AG04450 (cell line): ENCODE data around the gene CACNA2D2. TPM values are rescaled to one million over a fixed set of nuclear protein-coding genes. Genes with fewer than 3 reads are reported as not detected.

Source experiments
- CTCF ChIA-PET: fragments of 300-600, 350-600 bp; formaldehyde crosslinking; extraction: SDS; loops from one replicate; lab custom pipeline; 2022; ENCODE audit warnings: antibody characterized with exemption, inconsistent platforms; lab: Charles Lee
- POLR2A ChIA-PET: fragments of 350-600 bp; formaldehyde crosslinking; extraction: SDS; loops from one replicate; lab custom pipeline; 2021; ENCODE audit warnings: antibody characterized with exemption, inconsistent platforms; lab: Yijun Ruan, JAX
- DNase-seq: peaks from one replicate; pipeline ENCODE4 v3.0.0-alpha.2; 2011; ENCODE audit warnings: low read depth, low spot score
- H3K27ac ChIP-seq: one replicate; pipeline ENCODE4 v1.5.1; 2012; ENCODE audit warnings: low read depth, low read length, control low read depth
- H3K27me3 ChIP-seq: one replicate; pipeline ENCODE4 v1.6.0; 2012; ENCODE audit warnings: low read length; ENCODE audit not compliant: control insufficient read depth, insufficient read depth
- H3K4me3 ChIP-seq: 2 replicates; pipeline ENCODE4 v1.5.1; 2011; ENCODE audit warnings: mild to moderate bottlenecking, low read depth, low read length, control low read depth
- H3K9me3 ChIP-seq: 2 replicates; pipeline ENCODE4 v1.5.1; 2012; ENCODE audit warnings: low read length; ENCODE audit not compliant: control insufficient read depth, insufficient read depth
- polyA plus RNA-seq: library from polyadenylated mRNA; depleted of rRNA; stranded (reverse); fragments of >200 nt; gene quantifications from 2 replicates; pipeline ENCODE4 v1.2.3, GENCODE V29; 2011
- TF ChIP-seq, protein P1 (sequence below): IDR thresholded peaks from 2 replicates; pipeline ENCODE4 v1.5.1; 2011; ENCODE audit warnings: low read depth, low read length, control low read depth, inconsistent platforms

The CACNA2D2 gene
- polyA plus RNA-seq, 1 experiment = 0.09 TPM

DNA sequence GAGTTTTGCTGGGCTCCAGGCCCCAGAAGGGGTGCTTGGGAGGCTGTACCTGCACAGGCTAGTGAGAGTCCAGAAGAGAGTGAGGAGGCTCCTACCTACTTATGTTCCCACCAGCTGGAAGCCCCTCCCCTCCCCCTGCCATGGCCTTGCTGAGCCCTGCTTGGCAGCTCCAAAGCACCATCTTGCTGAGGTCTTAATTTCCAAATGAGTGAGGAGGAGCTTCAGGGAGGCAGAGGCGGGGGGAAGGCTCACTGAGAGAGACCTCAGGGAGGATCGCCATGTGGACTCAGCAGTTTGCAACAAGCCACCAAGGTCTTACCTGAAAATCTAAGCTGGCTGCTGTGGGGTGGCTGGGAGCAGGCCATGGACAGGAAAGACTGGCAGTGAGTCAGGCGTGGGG is 8.7 kb upstream of the CACNA2D2 start:
- no peak overlapping the region for H3K27ac ChIP-seq
- ChIA-PET POLR2A (no interaction called here), CTCF (no interaction called here)
- peaks cover 52% of the 10 kb centered on the region for H3K27me3 ChIP-seq
- no peak overlapping the region for H3K4me3 ChIP-seq
- H3K9me3 ChIP-seq = no peaks in the 10 kb centered on the region
- TF ChIP-seq, protein P1, sequence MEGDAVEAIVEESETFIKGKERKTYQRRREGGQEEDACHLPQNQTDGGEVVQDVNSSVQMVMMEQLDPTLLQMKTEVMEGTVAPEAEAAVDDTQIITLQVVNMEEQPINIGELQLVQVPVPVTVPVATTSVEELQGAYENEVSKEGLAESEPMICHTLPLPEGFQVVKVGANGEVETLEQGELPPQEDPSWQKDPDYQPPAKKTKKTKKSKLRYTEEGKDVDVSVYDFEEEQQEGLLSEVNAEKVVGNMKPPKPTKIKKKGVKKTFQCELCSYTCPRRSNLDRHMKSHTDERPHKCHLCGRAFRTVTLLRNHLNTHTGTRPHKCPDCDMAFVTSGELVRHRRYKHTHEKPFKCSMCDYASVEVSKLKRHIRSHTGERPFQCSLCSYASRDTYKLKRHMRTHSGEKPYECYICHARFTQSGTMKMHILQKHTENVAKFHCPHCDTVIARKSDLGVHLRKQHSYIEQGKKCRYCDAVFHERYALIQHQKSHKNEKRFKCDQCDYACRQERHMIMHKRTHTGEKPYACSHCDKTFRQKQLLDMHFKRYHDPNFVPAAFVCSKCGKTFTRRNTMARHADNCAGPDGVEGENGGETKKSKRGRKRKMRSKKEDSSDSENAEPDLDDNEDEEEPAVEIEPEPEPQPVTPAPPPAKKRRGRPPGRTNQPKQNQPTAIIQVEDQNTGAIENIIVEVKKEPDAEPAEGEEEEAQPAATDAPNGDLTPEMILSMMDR = no peak
- DNase-seq = no peak

DNA sequence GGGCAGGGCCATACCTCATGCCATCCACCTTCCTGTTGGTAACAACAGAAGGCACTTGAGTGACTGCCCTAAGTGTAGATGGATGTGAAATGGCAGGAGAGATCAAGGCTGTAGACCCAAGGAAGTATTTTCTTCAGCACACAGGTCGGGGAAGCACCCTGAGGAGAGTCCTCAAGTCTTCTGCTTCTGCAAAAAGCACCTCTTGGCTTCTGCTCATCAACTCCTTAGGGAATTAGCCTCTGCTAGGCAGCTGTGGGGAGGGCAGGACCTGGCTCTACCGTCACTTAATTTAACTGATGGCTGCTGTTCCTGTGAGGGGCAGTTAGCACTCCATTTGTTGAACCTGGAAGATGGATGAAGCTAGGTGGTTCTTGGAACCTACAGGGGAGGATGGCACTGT is 6.9 kb upstream of the CACNA2D2 start:
- H3K9me3 ChIP-seq = no peaks in the 10 kb centered on the region
- TF ChIP-seq, protein P1 = no peak
- ChIA-PET POLR2A (no interaction called here), CTCF (no interaction called here)
- no peak overlapping the region for H3K4me3 ChIP-seq
- H3K27me3 ChIP-seq = peaks cover 49% of the 10 kb centered on the region
- no peak overlapping the region for H3K27ac ChIP-seq
- DNase-seq = no peak

DNA sequence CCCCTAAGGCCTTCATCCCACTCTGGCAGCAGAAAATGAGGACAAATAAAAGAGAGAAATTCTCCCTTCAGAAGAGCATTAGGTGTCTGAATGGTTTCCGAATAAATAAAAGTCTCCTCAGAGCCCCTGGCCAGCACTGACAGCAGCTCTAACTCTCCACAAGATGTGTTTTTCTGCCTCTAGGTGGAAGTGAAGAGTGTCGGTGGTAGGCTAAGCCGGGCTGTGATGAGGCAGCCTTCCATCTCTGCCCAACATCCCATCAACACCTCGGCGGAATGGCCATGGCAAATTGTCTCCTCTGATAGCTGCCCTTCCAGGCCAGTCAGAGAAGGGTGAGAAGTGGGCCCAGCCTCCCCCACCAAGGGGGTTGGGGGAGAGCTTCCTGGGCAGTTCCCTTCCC is 6.3 kb upstream of the CACNA2D2 start:
- TF ChIP-seq, protein P1 = no peak
- ChIA-PET POLR2A (no interaction called here), CTCF (no interaction called here)
- Histone ChIP-seq H3K27ac (no peak overlapping the region), H3K9me3 (no peaks in the 10 kb centered on the region), H3K4me3 (no peak overlapping the region), H3K27me3 (peaks cover 54% of the 10 kb centered on the region)
- no peak for DNase-seq

DNA sequence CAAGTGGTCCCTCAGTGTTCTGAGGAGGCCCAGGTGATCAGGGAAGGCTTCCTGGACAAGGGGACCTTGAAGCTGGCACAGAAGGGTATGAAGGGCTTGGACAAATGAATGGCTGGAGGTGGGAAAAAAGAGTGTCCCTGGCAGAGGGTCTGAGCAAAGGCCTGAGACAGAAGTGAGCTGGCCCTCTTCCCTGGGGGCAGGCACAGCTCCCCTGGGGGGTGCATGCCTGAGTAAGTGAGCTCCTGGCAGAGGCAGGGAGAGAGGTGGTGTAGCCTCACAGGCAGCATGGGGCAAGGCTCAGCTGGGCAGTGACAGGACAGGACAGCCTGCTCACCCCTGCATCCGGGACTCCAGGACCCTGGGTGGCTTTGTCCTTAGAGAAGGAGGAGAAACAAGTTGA is 5.4 kb upstream of the CACNA2D2 start:
- no peak for DNase-seq
- H3K27ac ChIP-seq = no peak overlapping the region
- no peak overlapping the region for H3K4me3 ChIP-seq
- H3K9me3 ChIP-seq = no peaks in the 10 kb centered on the region
- CTCF ChIA-PET = interaction anchor here (1.7 kb wide), 1 partner anchor 10 kb away, joined by 4 read pairs; no protein-coding TSS in a partner anchor
- POLR2A ChIA-PET = no interaction called here
- TF ChIP-seq, protein P1 = no peak
- H3K27me3 ChIP-seq = peaks cover 49% of the 10 kb centered on the region

DNA sequence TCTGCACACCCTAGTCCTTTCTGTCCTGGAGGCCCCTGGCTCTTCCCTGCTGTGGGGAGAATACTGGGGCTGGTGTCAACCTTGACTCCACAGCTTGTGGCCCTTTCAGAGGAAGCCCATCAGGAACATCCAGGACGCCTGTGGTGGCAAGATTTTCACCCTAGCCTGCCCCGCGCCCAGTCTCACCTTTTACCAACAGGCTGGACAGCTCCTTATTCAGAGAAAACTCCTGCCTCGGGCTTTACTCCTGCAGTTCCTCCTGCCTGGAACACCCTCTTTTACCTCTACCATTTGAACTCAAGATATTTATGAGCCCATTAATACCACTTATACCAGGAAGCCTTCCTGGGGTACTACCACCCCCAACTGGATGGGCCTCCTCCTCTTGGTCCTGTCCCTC is 2.7 kb upstream of the CACNA2D2 start:
- Histone ChIP-seq H3K27ac (no peak overlapping the region), H3K27me3 (peaks cover 52% of the 10 kb centered on the region), H3K4me3 (no peak overlapping the region), H3K9me3 (no peaks in the 10 kb centered on the region)
- no peak for DNase-seq
- ChIA-PET POLR2A (no interaction called here), CTCF (no interaction called here)
- TF ChIP-seq, protein P1 = no peak
